HepG2 (cell line): ENCODE data around the gene NUP58. TPM values are rescaled to one million over a fixed set of nuclear protein-coding genes. Genes with fewer than 3 reads are reported as not detected.

ENCODE experiments used
- ARNTL ChIP-seq: sonication (generic); formaldehyde crosslinking; IDR thresholded peaks from 2 replicates; pipeline ENCODE4 v1.4.0; 2020; ENCODE audit warnings: mild to moderate bottlenecking, missing genetic modification reagents
- CBX5 ChIP-seq: sonication (generic); formaldehyde crosslinking; IDR thresholded peaks from 2 replicates; pipeline ENCODE4 v1.4.0; 2020; ENCODE audit warnings: missing genetic modification reagents, borderline replicate concordance
- CC2D1A ChIP-seq: sonication (generic); formaldehyde crosslinking; IDR thresholded peaks from 2 replicates; pipeline ENCODE4 v1.8.1; 2023; ENCODE audit warnings: mild to moderate bottlenecking, missing genetic modification reagents
- GABPB1 ChIP-seq: IDR thresholded peaks from 2 replicates; pipeline ENCODE4 v1.6.1; 2016; ENCODE audit warnings: mild to moderate bottlenecking, missing genetic modification reagents, moderate library complexity, missing compliant biosample characterization
- HOMEZ ChIP-seq: IDR thresholded peaks from 2 replicates; pipeline ENCODE4 v1.6.1; 2016; ENCODE audit warnings: low read depth
- KLF13 ChIP-seq: sonication (generic); formaldehyde crosslinking; IDR thresholded peaks from 2 replicates; pipeline ENCODE4 v1.4.0; 2020; ENCODE audit warnings: mild to moderate bottlenecking, missing genetic modification reagents
- MAZ ChIP-seq, 2 experiments: sonication (generic) in 1 of 2; formaldehyde crosslinking in 1 of 2; IDR thresholded peaks; 2 replicates each; pipeline versions ENCODE4 v1.5.0 to v1.6.1; 2012 to 2020; ENCODE audit warnings: low read depth in 2 of 2, mild to moderate bottlenecking in 2 of 2, borderline replicate concordance in 1 of 2, improper control_type of control experiment in 1 of 2, low read length in 1 of 2, missing genetic modification reagents in 1 of 2, moderate library complexity in 1 of 2
- MIER2 ChIP-seq: IDR thresholded peaks from 2 replicates; pipeline ENCODE4 v1.6.1; 2016; ENCODE audit warnings: missing biosample characterization, missing genetic modification reagents
- NFKBIZ ChIP-seq: IDR thresholded peaks from 2 replicates; pipeline ENCODE4 v1.6.1; 2018; ENCODE audit warnings: missing genetic modification reagents, missing compliant biosample characterization
- PREB ChIP-seq: sonication (generic); formaldehyde crosslinking; IDR thresholded peaks from 2 replicates; pipeline ENCODE4 v1.4.0; 2020; ENCODE audit warnings: missing genetic modification reagents
- PRPF4 ChIP-seq: fragments of 200-400 bp; formaldehyde crosslinking; IDR thresholded peaks from 2 replicates; pipeline ENCODE4 v1.6.1; 2016; ENCODE audit warnings: low read length, low read depth; ENCODE audit not compliant: poor library complexity, severe bottlenecking
- RAD51 ChIP-seq: fragments of 450-650 bp; IDR thresholded peaks from 2 replicates; pipeline ENCODE4 v1.6.1; 2016; ENCODE audit warnings: borderline replicate concordance
- RBM22 ChIP-seq: fragments of 200-400 bp; formaldehyde crosslinking; optimal IDR thresholded peaks from 2 replicates; pipeline ENCODE3; 2017; ENCODE audit warnings: mild to moderate bottlenecking, low read length, moderate library complexity
- RCOR2 ChIP-seq: IDR thresholded peaks from 2 replicates; pipeline ENCODE4 v1.6.1; 2016; ENCODE audit warnings: missing biosample characterization, missing genetic modification reagents
- REXO4 ChIP-seq: sonication (generic); formaldehyde crosslinking; IDR thresholded peaks from 2 replicates; pipeline ENCODE4 v1.8.0; 2022; ENCODE audit warnings: missing genetic modification reagents, mild to moderate bottlenecking, borderline replicate concordance
- RNF219 ChIP-seq: sonication (generic); formaldehyde crosslinking; IDR thresholded peaks from 2 replicates; pipeline ENCODE4 v1.5.0; 2020; ENCODE audit warnings: mild to moderate bottlenecking, missing genetic modification reagents
- SMARCE1 ChIP-seq: fragments of 450-650 bp; IDR thresholded peaks from 2 replicates; pipeline ENCODE4 v1.6.1; 2017; ENCODE audit warnings: borderline replicate concordance
- SOX5 ChIP-seq: IDR thresholded peaks from 2 replicates; pipeline ENCODE4 v1.6.1; 2016; ENCODE audit warnings: borderline replicate concordance
- ZFP41 ChIP-seq: sonication (generic); formaldehyde crosslinking; IDR thresholded peaks from 2 replicates; pipeline ENCODE4 v1.4.0; 2020; ENCODE audit warnings: mild to moderate bottlenecking, missing genetic modification reagents, borderline replicate concordance
- ZNF574 ChIP-seq: sonication (generic); formaldehyde crosslinking; IDR thresholded peaks from 2 replicates; pipeline ENCODE4 v1.4.0; 2020; ENCODE audit warnings: missing genetic modification reagents
- ZNF768 ChIP-seq: sonication (generic); formaldehyde crosslinking; IDR thresholded peaks from 2 replicates; pipeline ENCODE4 v1.4.0; 2020; ENCODE audit warnings: missing genetic modification reagents
- ZNF775 ChIP-seq: sonication (generic); formaldehyde crosslinking; IDR thresholded peaks from 2 replicates; pipeline ENCODE4 v1.4.0; 2020; ENCODE audit warnings: missing genetic modification reagents, mild to moderate bottlenecking, moderate library complexity, borderline replicate concordance
- ZSCAN25 ChIP-seq: sonication (generic); formaldehyde crosslinking; IDR thresholded peaks from 2 replicates; pipeline ENCODE4 v1.8.0; 2022; ENCODE audit warnings: mild to moderate bottlenecking, missing genetic modification reagents
- polyA plus RNA-seq, 8 experiments: library from polyadenylated mRNA; depleted of rRNA in 3 of 8; stranded (reverse) in 7 of 8; unstranded in 1 of 8; fragments of >200 nt; fragmentation: Illumina TruSeq in 4 of 8; extraction: Trizol in 4 of 8; gene quantifications; 2 replicates each; pipeline versions ENCODE4 v1.2.1 to v1.2.3, GENCODE V29; 2011 to 2016; ENCODE audit warnings: low read depth in 4 of 8, missing spikeins in 1 of 8, mixed read lengths in 1 of 8; ENCODE audit not compliant: insufficient read depth in 1 of 8
- total RNA-seq, 5 experiments: library from RNA; depleted of rRNA; stranded (reverse); fragments of >200 nt; fragmentation: Illumina TruSeq; extraction: Trizol; gene quantifications; 2 replicates each; pipeline ENCODE4 v1.2.3, GENCODE V29; 2016; ENCODE audit warnings: low read depth in 1 of 5

The NUP58 gene
- total and polyA plus RNA-seq, 2 of the 13 experiments (the other 11 are each of a cell fraction or from before 2014, with no cell fraction given): 45.4 to 46.5 TPM

GRCh38 chr13:25301347-25302113, at the start of gene NUP58 (continued):
- TF ChIP-seq HOMEZ (CRISPR knock-in tag) (peak; percentile 80; the same call in 1 of the 2 replicates), CBX5 (CRISPR knock-in tag) (no peak; the same call in 1 of the 2 replicates), GABPB1 (CRISPR knock-in tag) (peak; percentile 98), CC2D1A (CRISPR knock-in tag) (no peak), REXO4 (CRISPR knock-in tag) (no peak), MIER2 (CRISPR knock-in tag) (no peak), PRPF4 (no peak), PREB (no peak), SMARCE1 (no peak), RNF219 (CRISPR knock-in tag) (no peak), RAD51 (no peak), RBM22 (no peak), RCOR2 (CRISPR knock-in tag) (0 out of 2 replicates have a peak, but pooled peaks have one; percentile 37), SOX5 (CRISPR knock-in tag) (no peak), NFKBIZ (CRISPR knock-in tag) (no peak), ZSCAN25 (CRISPR knock-in tag) (no peak), KLF13 (CRISPR knock-in tag) (no peak), ZNF768 (CRISPR knock-in tag) (peak; percentile 81; the same call in 1 of the 2 replicates), MAZ (IDR thresholded peaks at IDR 0.05; ENCODE audit: borderline replicate concordance, low read depth, low read length) (no peak), MAZ (CRISPR knock-in tag; IDR thresholded peaks at IDR 0.05; ENCODE audit: low read depth) (peak; percentile 77), ZNF574 (peak; percentile 93), ZFP41 (CRISPR knock-in tag) (0 out of 2 replicates have a peak, but pooled peaks have one; percentile 38), ARNTL (CRISPR knock-in tag) (no peak), ZNF775 (no peak)
